Measurements from ENCODE around the gene GP1BB.

The GP1BB gene

GRCh38 chr22:19721330-19722177, 1.8 kb upstream of the GP1BB start:
- Histone ChIP-seq H3K27ac (no peak overlapping the region), H3K27me3 (no peaks in the 10 kb centered on the region), H3K4me3 (no peak overlapping the region), H3K36me3 (peaks cover 0 to 32% (median 32%) of the 10 kb centered on the region in 3 donors), H3K4me1 (peaks cover 0 to 29% (median 23%) of the 10 kb centered on the region in 4 donors), H3K9me3 (no peaks in the 10 kb centered on the region)
- intact Hi-C loops (cut with DNase I; ENCODE audit: low total_unique reads) = loop anchor here (10.0 kb wide), 1 partner anchor 133 kb away; the partner anchor contains the start of genes GNB1L and RTL10
- no peak for TF ChIP-seq CTCF (IDR thresholded peaks at IDR 0.05)
- no peak for DNase-seq

GRCh38 chr22:19722178-19722981, 959 bp upstream of the GP1BB start:
- no peaks in the 10 kb centered on the region for H3K27me3 ChIP-seq
- TF ChIP-seq CTCF (IDR thresholded peaks at IDR 0.05) = no peak

GRCh38 chr22:19722982-19723231, 432 bp upstream of the GP1BB start:
- intact Hi-C loops (cut with DNase I; ENCODE audit: low total_unique reads) = loop anchor here (10.0 kb wide), 1 partner anchor 132 kb away; the partner anchor contains the start of genes GNB1L and RTL10
- Histone ChIP-seq H3K27ac (no peak overlapping the region), H3K9me3 (no peaks in the 10 kb centered on the region), H3K27me3 (no peaks in the 10 kb centered on the region), H3K4me1 (peaks cover 0 to 21% (median 15%) of the 10 kb centered on the region in 4 donors), H3K36me3 (peaks cover 0 to 32% (median 32%) of the 10 kb centered on the region in 3 donors), H3K4me3 (no peak overlapping the region)
- TF ChIP-seq CTCF (IDR thresholded peaks at IDR 0.05) = no peak
- DNase-seq = no peak

More at GRCh38 chr22:19722178-19722981, 959 bp upstream of the GP1BB start:
- intact Hi-C loops (cut with DNase I; ENCODE audit: low total_unique reads) = loop anchor here (10.0 kb wide), 1 partner anchor 132 kb away; the partner anchor contains the start of genes GNB1L and RTL10
- Histone ChIP-seq H3K9me3 (no peaks in the 10 kb centered on the region), H3K4me1 (peaks cover 0 to 26% (median 20%) of the 10 kb centered on the region in 4 donors), H3K27ac (no peak overlapping the region), H3K36me3 (peaks cover 0 to 32% (median 32%) of the 10 kb centered on the region in 3 donors), H3K4me3 (no peak overlapping the region)
- DNase-seq = no peak

GRCh38 chr22:19723983-19724827, 866 bp downstream of the GP1BB start:
- no peak for DNase-seq
- Histone ChIP-seq H3K4me1 (peaks cover 0 to 12% (median 6%) of the 10 kb centered on the region in 4 donors), H3K4me3 (no peak overlapping the region), H3K36me3 (peaks cover 0 to 32% (median 32%) of the 10 kb centered on the region in 3 donors), H3K27ac (no peak overlapping the region), H3K27me3 (no peaks in the 10 kb centered on the region), H3K9me3 (no peaks in the 10 kb centered on the region)
- no peak for TF ChIP-seq CTCF (IDR thresholded peaks at IDR 0.05)
- intact Hi-C loops (cut with DNase I; ENCODE audit: low total_unique reads) = loop anchor here (10.0 kb wide), 1 partner anchor 131 kb away; the partner anchor contains the start of genes GNB1L and RTL10
